Ishikawa (cell line): ENCODE results near the gene KLHL20.

ENCODE experiments used
- CEBPB ChIP-seq: IDR thresholded peaks from 2 replicates; pipeline ENCODE4 v1.6.1; 2012
- CREB1 ChIP-seq: IDR thresholded peaks from 2 replicates; pipeline ENCODE4 v1.6.1; 2012; ENCODE audit warnings: low read depth
- EGR1 ChIP-seq: IDR thresholded peaks from 2 replicates; pipeline ENCODE4 v1.6.1; 2012
- EP300 ChIP-seq: IDR thresholded peaks from 2 replicates; pipeline ENCODE4 v1.6.1; 2012; ENCODE audit warnings: borderline replicate concordance
- FOXM1 ChIP-seq: IDR thresholded peaks from 2 replicates; pipeline ENCODE4 v1.6.1; 2012; ENCODE audit warnings: low read depth, borderline replicate concordance
- NFIC ChIP-seq: IDR thresholded peaks from 2 replicates; pipeline ENCODE4 v1.6.1; 2012
- RAD21 ChIP-seq: IDR thresholded peaks from 2 replicates; pipeline ENCODE4 v1.6.1; 2012; ENCODE audit warnings: low read depth
- REST ChIP-seq: IDR thresholded peaks from 2 replicates; pipeline ENCODE4 v1.6.1; 2012; ENCODE audit warnings: low read depth, mild to moderate bottlenecking
- TAF1 ChIP-seq: IDR thresholded peaks from 2 replicates; pipeline ENCODE4 v1.6.1; 2012; ENCODE audit warnings: low read depth, mild to moderate bottlenecking
- TCF12 ChIP-seq: IDR thresholded peaks from 2 replicates; pipeline ENCODE4 v1.6.1; 2012; ENCODE audit warnings: low read depth
- TEAD4 ChIP-seq: IDR thresholded peaks from 2 replicates; pipeline ENCODE4 v1.6.1; 2012
- YY1 ChIP-seq: IDR thresholded peaks from 2 replicates; pipeline ENCODE4 v1.6.1; 2012; ENCODE audit warnings: low read depth
- ZBTB7A ChIP-seq: IDR thresholded peaks from 2 replicates; pipeline ENCODE4 v1.6.1; 2012; ENCODE audit warnings: low read depth
- TF ChIP-seq, protein P1 (sequence below): IDR thresholded peaks from 2 replicates; pipeline ENCODE4 v1.6.1; 2012
- TF ChIP-seq, protein P2 (sequence below): IDR thresholded peaks from 2 replicates; pipeline ENCODE4 v1.6.1; 2012

KLHL20 gene

GRCh38 chr1:173784997-173785396, 70.2 kb downstream of the KLHL20 start:
- no peak for TF ChIP-seq TAF1
- TF ChIP-seq TEAD4 = no peak
- no peak for TF ChIP-seq EGR1
- no peak for TF ChIP-seq ZBTB7A
- TF ChIP-seq, protein P1, sequence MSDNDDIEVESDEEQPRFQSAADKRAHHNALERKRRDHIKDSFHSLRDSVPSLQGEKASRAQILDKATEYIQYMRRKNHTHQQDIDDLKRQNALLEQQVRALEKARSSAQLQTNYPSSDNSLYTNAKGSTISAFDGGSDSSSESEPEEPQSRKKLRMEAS = no peak
- TF ChIP-seq NFIC = no peak
- TF ChIP-seq FOXM1 = no peak
- no peak for TF ChIP-seq CREB1
- TF ChIP-seq CEBPB = no peak
- no peak for TF ChIP-seq EP300
- no peak for TF ChIP-seq REST

DNA sequence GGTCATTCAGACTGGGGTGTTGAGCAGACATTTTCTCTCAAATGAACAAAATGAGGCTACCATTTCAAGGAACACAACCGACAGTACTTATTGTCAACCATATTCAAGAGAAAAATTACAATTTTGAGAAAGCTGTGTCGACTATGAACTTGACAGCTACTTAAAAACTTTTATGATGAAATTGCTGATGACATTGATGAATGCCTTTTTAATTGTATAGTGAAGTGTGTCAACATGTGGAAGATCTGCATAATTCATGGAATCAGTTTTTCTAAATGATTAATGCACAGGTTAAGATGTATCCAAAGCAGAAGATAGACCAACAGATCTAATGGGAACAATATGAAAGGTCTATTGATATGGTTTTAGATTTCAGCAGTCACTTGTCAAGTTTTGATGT, 75.1 kb downstream of the KLHL20 start:
- TF ChIP-seq EP300 (no peak), CREB1 (no peak), NFIC (no peak), REST (no peak), CEBPB (no peak), ZBTB7A (no peak), RAD21 (no peak), EGR1 (no peak), TCF12 (no peak), TAF1 (no peak)
- TF ChIP-seq, protein P1 = no peak
- TF ChIP-seq, protein P2, sequence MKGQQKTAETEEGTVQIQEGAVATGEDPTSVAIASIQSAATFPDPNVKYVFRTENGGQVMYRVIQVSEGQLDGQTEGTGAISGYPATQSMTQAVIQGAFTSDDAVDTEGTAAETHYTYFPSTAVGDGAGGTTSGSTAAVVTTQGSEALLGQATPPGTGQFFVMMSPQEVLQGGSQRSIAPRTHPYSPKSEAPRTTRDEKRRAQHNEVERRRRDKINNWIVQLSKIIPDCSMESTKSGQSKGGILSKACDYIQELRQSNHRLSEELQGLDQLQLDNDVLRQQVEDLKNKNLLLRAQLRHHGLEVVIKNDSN = no peak

DNA sequence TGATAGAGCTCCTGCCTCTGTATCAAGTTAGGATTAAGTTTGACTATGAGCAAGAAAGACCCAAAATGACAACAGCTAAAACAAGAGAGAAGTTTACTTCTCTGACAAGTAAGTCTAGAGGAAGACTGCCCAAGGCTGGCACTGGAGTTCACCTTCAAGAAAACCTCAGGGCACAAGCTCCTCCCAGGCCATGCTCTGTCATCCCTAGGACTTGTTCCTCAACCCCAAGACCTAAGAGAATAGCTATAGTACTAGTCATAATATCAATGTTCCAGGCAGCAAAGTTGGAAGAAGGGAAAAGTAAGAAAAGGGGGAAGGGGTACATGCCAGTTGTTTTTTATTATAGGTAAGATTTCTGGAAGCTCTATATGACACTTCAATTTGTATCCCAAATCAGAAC, 83.3 kb downstream of the KLHL20 start:
- TF ChIP-seq REST (no peak), EGR1 (no peak), TCF12 (no peak), EP300 (no peak), RAD21 (no peak), CREB1 (no peak), YY1 (no peak), TEAD4 (no peak)
- TF ChIP-seq, protein P2 = no peak

GRCh38 chr1:173802961-173803360, 88.2 kb downstream of the KLHL20 start:
- TF ChIP-seq TEAD4 (no peak), EP300 (no peak), NFIC (no peak), CREB1 (no peak), TCF12 (no peak), EGR1 (no peak), TAF1 (no peak), RAD21 (no peak), YY1 (no peak), REST (no peak), CEBPB (no peak; the same call in 1 of the 2 replicates), ZBTB7A (no peak), FOXM1 (no peak)
- TF ChIP-seq, protein P2 = no peak
- TF ChIP-seq, protein P1 = no peak
